Gastrocnemius medialis (tissue), 4 donors: ENCODE measurements around the gene NPRL2. TPM values are rescaled to one million over a fixed set of nuclear protein-coding genes. Genes with fewer than 3 reads are reported as not detected.

Source experiments
- ATAC-seq, 2 donors: fragments of 150-250 bp; one replicate each; pipeline ENCODE4 v1.9.1; 2016
- DNase-seq, 2 donors: peaks; one replicate each; pipeline ENCODE4 v3.0.0-alpha.2; 2019
- H3K27ac ChIP-seq, 4 donors: fragments of 200-600 bp; sonication (generic); 1 replicate in 1 of 4; 2 replicates in 3 of 4; pipeline ENCODE4 v1.5.1; 2016 to 2018; ENCODE audit warnings: mild to moderate bottlenecking in 2 of 4, moderate library complexity in 1 of 4
- H3K27me3 ChIP-seq, 3 donors: fragments of 200-600 bp; sonication (generic) in 2 of 3; 1 replicate in 1 of 3; 2 replicates in 2 of 3; pipeline versions ENCODE4 v1.5.1 to v1.6.0; 2016 to 2019; ENCODE audit warnings: mild to moderate bottlenecking in 1 of 3, moderate library complexity in 1 of 3
- H3K36me3 ChIP-seq, 2 donors: fragments of 200-600 bp; sonication (generic) in 1 of 2; one replicate each; pipeline ENCODE4 v1.5.1; 2017 to 2018
- H3K4me1 ChIP-seq, 2 donors: fragments of 200-600 bp; sonication (generic) in 1 of 2; one replicate each; pipeline ENCODE4 v1.5.1; 2016 to 2017; ENCODE audit warnings: mild to moderate bottlenecking in 2 of 2
- H3K4me3 ChIP-seq, 4 donors: fragments of 200-600 bp; sonication (generic) in 3 of 4; 1 replicate in 1 of 4; 2 replicates in 3 of 4; pipeline ENCODE4 v1.5.1; 2016 to 2019; ENCODE audit warnings: mild to moderate bottlenecking in 2 of 4
- H3K9me3 ChIP-seq, 3 donors: fragments of 200-600 bp; sonication (generic) in 2 of 3; 1 replicate in 1 of 3; 2 replicates in 2 of 3; pipeline ENCODE4 v1.5.1; 2016 to 2019
- POLR2A ChIP-seq, 2 donors: fragments of 450-650 bp; IDR thresholded peaks; one replicate each; pipeline ENCODE4 v1.6.1; 2017; ENCODE audit warnings: antibody characterized with exemption in 2 of 2, mild to moderate bottlenecking in 2 of 2, moderate library complexity in 2 of 2
- in situ Hi-C, 4 donors: fragments of 200-750 bp; cut with MboI; loops; one replicate each; pipeline versions ENCODE4 v1.15.0 to v1.8.0; 2017; ENCODE audit warnings: low sequenced_read_pairs in 4 of 4
- intact Hi-C: fragments of 100-400 bp; cut with DNase I; formaldehyde crosslinking; loops from one replicate; pipeline ENCODE4 v1.15.1; 2023; ENCODE audit warnings: low total_unique reads
- total RNA-seq, 4 donors: library from RNA; depleted of rRNA; stranded (reverse); fragments of >200 nt; gene quantifications; one replicate each; pipeline versions ENCODE4 v1.1.0 to v1.2.3, GENCODE V29; 2016
- TF ChIP-seq, protein P1 (sequence below), 5 experiments: fragments of 450-650 bp in 3 of 5; fragments of 200-600 bp in 2 of 5; sonication (generic) in 2 of 5; IDR thresholded peaks in 4 of 5; conservative IDR thresholded peaks in 1 of 5; 1 replicate in 4 of 5; 2 replicates in 1 of 5; pipeline ENCODE4 v1.5.1; 2016 to 2019; ENCODE audit warnings: antibody characterized with exemption in 5 of 5, mild to moderate bottlenecking in 3 of 5, moderate library complexity in 3 of 5

NPRL2 gene
- total RNA-seq, 4 donors from 2014 or later: 14.1 to 26.2 (median 23.1) TPM

DNA sequence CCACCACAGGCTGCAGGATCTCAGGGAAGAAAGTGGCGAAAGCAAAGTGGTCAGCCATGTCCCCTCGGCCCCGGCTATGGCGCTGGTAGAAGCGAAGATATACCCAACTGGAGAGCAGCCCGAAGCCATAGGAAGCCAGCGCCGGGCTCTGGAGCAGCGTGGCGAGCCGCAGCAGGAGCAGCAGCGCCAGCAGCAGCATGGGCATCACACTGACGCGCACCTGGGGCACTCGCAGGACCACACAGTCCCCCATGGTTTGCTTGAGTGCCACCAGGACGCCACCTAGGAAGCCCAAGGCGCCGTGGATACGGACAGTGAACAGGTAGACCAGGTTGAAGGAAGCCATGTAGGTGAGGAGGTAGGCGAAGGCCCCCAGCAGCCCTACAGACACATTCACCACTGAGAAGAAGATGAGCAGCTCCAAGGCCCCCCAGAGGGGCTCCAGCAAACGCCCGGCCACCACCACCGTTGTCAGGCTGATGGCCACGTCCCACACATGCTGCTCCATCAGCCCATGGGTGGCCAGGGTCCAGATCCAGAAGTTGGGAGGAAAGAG, 7.9 kb upstream of the NPRL2 start:
- Histone ChIP-seq H3K27me3 (no peaks in the 10 kb centered on the region), H3K4me3 (peak overlapping the region; percentile 79 to 99 (median 82)), H3K9me3 (no peaks in the 10 kb centered on the region), H3K27ac (peak overlapping the region; percentile 93 to 97 (median 94)), H3K36me3 (peaks cover 0 to 35% of the 10 kb centered on the region in 2 donors), H3K4me1 (peaks cover 40 to 43% of the 10 kb centered on the region in 2 donors)
- in situ Hi-C loops: loop anchor here in 1 of 4 donors (25.0 kb wide), 1 partner anchor 179 kb away; no protein-coding TSS in a partner anchor
- ATAC-seq: no peak
- intact Hi-C loops: loop anchor here (5.0 to 10.0 kb wide), 3 partner anchors 209 to 1036 kb away; partner anchors contain the start of genes C3orf18, CISH, HEMK1 and RBM15B
- no peak for DNase-seq
- no peak for TF ChIP-seq POLR2A (IDR thresholded peaks at IDR 0.05)
- TF ChIP-seq, protein P1, sequence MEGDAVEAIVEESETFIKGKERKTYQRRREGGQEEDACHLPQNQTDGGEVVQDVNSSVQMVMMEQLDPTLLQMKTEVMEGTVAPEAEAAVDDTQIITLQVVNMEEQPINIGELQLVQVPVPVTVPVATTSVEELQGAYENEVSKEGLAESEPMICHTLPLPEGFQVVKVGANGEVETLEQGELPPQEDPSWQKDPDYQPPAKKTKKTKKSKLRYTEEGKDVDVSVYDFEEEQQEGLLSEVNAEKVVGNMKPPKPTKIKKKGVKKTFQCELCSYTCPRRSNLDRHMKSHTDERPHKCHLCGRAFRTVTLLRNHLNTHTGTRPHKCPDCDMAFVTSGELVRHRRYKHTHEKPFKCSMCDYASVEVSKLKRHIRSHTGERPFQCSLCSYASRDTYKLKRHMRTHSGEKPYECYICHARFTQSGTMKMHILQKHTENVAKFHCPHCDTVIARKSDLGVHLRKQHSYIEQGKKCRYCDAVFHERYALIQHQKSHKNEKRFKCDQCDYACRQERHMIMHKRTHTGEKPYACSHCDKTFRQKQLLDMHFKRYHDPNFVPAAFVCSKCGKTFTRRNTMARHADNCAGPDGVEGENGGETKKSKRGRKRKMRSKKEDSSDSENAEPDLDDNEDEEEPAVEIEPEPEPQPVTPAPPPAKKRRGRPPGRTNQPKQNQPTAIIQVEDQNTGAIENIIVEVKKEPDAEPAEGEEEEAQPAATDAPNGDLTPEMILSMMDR (IDR thresholded peaks at IDR 0.05 in 4 of 5, conservative IDR thresholded peaks at IDR 0.05 in 1 of 5): no peak

DNA sequence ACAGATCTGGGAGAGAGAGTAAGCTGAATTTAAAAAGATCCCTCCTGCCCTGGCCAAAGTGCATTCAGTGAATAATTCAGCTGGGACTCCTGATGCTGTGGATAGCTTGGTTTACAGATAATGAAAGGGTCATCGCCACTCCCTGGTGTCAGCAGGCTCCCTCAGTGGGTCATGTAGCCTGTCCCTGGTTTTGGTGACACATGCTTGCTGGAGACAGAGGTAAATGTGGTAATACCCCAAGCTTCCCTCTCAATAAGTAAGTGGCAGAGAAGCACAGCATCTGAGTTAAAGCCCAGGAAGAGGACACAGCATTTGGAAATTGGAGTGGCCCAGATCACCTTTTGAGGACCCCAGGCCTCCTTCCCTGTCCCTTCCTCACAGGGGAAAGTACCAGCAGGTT, 6.9 kb upstream of the NPRL2 start:
- no peak for DNase-seq
- Histone ChIP-seq H3K36me3 (peaks cover 0 to 40% of the 10 kb centered on the region in 2 donors), H3K9me3 (no peaks in the 10 kb centered on the region), H3K4me1 (peaks cover 40 to 43% of the 10 kb centered on the region in 2 donors), H3K4me3 (peak overlapping the region; percentile 79 to 99 (median 82)), H3K27me3 (no peaks in the 10 kb centered on the region), H3K27ac (peak overlapping the region; percentile 93 to 97 (median 94))
- in situ Hi-C loops: loop anchor here in 1 of 4 donors (25.0 kb wide), 1 partner anchor 180 kb away; no protein-coding TSS in a partner anchor
- intact Hi-C loops: loop anchor here (5.0 to 10.0 kb wide), 3 partner anchors 210 to 1037 kb away; partner anchors contain the start of genes C3orf18, CISH, HEMK1 and RBM15B
- no peak for ATAC-seq
- TF ChIP-seq, protein P1 (IDR thresholded peaks at IDR 0.05 in 4 of 5, conservative IDR thresholded peaks at IDR 0.05 in 1 of 5): no peak
- no peak for TF ChIP-seq POLR2A (IDR thresholded peaks at IDR 0.05)

DNA sequence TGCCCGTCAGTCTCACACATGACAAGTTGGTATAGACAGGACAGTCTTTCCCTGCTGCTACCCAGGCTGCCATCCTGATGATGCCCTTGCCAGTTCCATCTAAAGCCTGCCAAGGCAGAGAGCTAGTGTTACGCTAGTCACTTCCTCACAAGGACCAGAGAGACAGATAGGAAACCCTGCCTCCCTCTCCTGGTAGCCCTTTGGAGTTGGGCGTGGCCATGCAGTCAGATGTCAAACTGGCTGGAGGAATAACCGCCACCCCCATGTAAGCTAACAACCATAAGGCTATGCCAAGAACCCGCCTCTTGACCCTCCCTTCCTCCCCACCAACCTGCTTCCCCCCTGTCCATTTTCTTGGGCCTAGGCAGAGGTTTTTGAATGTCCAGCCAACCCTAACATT, 6.0 kb upstream of the NPRL2 start:
- H3K4me1 ChIP-seq: peaks cover 48 to 50% of the 10 kb centered on the region in 2 donors
- H3K36me3 ChIP-seq: peaks cover 0 to 40% of the 10 kb centered on the region in 2 donors
- intact Hi-C loops: loop anchor here (5.0 to 10.0 kb wide), 3 partner anchors 211 to 1038 kb away; partner anchors contain the start of genes C3orf18, CISH, HEMK1 and RBM15B
- peak in 1 of 2 donors; percentile 40 for ATAC-seq
- peak overlapping the region; percentile 93 to 97 (median 94) for H3K27ac ChIP-seq
- TF ChIP-seq POLR2A (IDR thresholded peaks at IDR 0.05): no peak
- TF ChIP-seq, protein P1 (IDR thresholded peaks at IDR 0.05 in 4 of 5, conservative IDR thresholded peaks at IDR 0.05 in 1 of 5): no peak
- no peaks in the 10 kb centered on the region for H3K9me3 ChIP-seq
- DNase-seq: peak; percentile 30 to 70
- in situ Hi-C loops: loop anchor here in 1 of 4 donors (25.0 kb wide), 1 partner anchor 181 kb away; no protein-coding TSS in a partner anchor
- peak overlapping the region; percentile 79 to 99 (median 82) for H3K4me3 ChIP-seq
- no peaks in the 10 kb centered on the region for H3K27me3 ChIP-seq

DNA sequence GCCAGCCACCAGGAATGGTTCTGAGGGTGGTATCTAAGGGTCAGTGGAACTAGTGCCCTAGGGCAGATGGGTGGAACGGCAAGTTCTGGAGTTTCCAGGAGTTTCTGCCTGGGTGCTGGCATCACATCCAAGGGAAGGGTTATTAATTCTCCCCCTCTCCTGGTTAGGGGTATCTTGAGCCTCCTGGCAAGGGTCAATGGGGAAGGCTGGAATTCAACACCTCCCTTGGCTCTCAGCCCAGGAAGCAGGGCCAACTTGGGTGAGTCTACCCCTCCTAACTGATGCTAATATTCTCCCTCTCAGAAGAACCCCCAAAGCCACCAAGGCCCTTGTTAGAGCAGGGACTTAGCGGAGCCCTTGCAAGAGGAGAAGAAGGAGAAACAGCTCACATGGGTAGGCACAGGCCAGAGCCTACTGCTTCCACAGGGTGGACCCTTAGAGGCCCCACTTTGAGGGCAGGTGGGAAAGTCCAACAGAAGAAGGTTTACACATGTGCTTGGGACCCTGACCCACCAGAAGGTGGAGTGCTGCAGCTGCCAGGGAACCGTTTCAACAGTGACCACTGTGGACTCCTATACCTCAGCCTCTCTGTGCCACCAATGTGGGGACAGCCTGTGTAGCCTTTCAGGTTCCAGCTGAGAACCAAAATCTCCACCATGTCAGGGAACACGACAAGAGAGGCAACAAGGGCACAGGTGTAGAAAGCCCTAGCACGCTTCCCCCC, 5.4 kb upstream of the NPRL2 start:
- Histone ChIP-seq H3K36me3 (peaks cover 0 to 40% of the 10 kb centered on the region in 2 donors), H3K4me3 (peak overlapping the region; percentile 79 to 99 (median 82)), H3K9me3 (no peaks in the 10 kb centered on the region), H3K4me1 (peaks cover 53 to 55% of the 10 kb centered on the region in 2 donors), H3K27me3 (no peaks in the 10 kb centered on the region), H3K27ac (peak overlapping the region; percentile 93 to 97 (median 94))
- no peak for DNase-seq
- no peak for ATAC-seq
- TF ChIP-seq, protein P1 (IDR thresholded peaks at IDR 0.05 in 4 of 5, conservative IDR thresholded peaks at IDR 0.05 in 1 of 5): no peak
- TF ChIP-seq POLR2A (IDR thresholded peaks at IDR 0.05): no peak
- in situ Hi-C loops (loop anchor here in 1 of 4 donors (25.0 kb wide), 1 partner anchor 181 kb away; no protein-coding TSS in a partner anchor), intact Hi-C loops (loop anchor here (5.0 to 10.0 kb wide), 3 partner anchors 211 to 1039 kb away; partner anchors contain the start of genes C3orf18, CISH, HEMK1 and RBM15B)
